ENCODE measurements around the gene STEAP4.

Gene STEAP4

GRCh38 chr7:88306590-88307048 is at the start of gene STEAP4:
TSS of gene STEAP4 (minus strand) at chr7:88306894. CDS start at chr7:88284269, 22,625 bp downstream.
- DNase-seq: no peak

GRCh38 chr7:88355011-88355410 is 48.3 kb upstream of the STEAP4 start:
- no peak for DNase-seq

GRCh38 chr7:88350118-88350517 is 43.4 kb upstream of the STEAP4 start:
- DNase-seq: no peak

GRCh38 chr7:88347517-88347916 is 40.8 kb upstream of the STEAP4 start:
- DNase-seq: no peak

GRCh38 chr7:88347090-88347489 is 40.4 kb upstream of the STEAP4 start:
- DNase-seq: no peak

- DNase-seq: no peak
Measured at GRCh38 chr7:88346357-88346756, 39.7 kb upstream of the STEAP4 start.

- DNase-seq: no peak
Measured at GRCh38 chr7:88344956-88345832, 38.5 kb upstream of the STEAP4 start.

GRCh38 chr7:88344271-88344670 is 37.6 kb upstream of the STEAP4 start:
- no peak for DNase-seq

GRCh38 chr7:88339195-88339922 is 32.7 kb upstream of the STEAP4 start:
- DNase-seq: no peak

- DNase-seq: no peak
Measured at GRCh38 chr7:88338503-88338902, 31.8 kb upstream of the STEAP4 start.

GRCh38 chr7:88337572-88337971 is 30.9 kb upstream of the STEAP4 start:
- no peak for DNase-seq

- DNase-seq: no peak
Measured at GRCh38 chr7:88331322-88331721, 24.6 kb upstream of the STEAP4 start.

GRCh38 chr7:88329532-88330463 is 23.1 kb upstream of the STEAP4 start:
- DNase-seq: no peak

- no peak for DNase-seq
Measured at GRCh38 chr7:88328787-88329186, 22.1 kb upstream of the STEAP4 start.

GRCh38 chr7:88324699-88325098 is 18.0 kb upstream of the STEAP4 start:
- no peak for DNase-seq

- no peak for DNase-seq
Measured at GRCh38 chr7:88322151-88322550, 15.5 kb upstream of the STEAP4 start.

- no peak for DNase-seq
Measured at GRCh38 chr7:88321694-88322093, 15.0 kb upstream of the STEAP4 start.

GRCh38 chr7:88318196-88318595 is 11.5 kb upstream of the STEAP4 start:
- no peak for DNase-seq

GRCh38 chr7:88317422-88317821 is 10.7 kb upstream of the STEAP4 start:
- no peak for DNase-seq

- DNase-seq: no peak
Measured at GRCh38 chr7:88316456-88316855, 9.8 kb upstream of the STEAP4 start.

- DNase-seq: no peak
Measured at GRCh38 chr7:88315522-88315921, 8.8 kb upstream of the STEAP4 start.

GRCh38 chr7:88314061-88314491 is 7.4 kb upstream of the STEAP4 start:
- DNase-seq: no peak

Measured in stimulated activated naive CD4-positive, alpha-beta T cell (primary cell).